IMR-90 (cell line): ENCODE data around the gene H6PD. TPM values are rescaled to one million over a fixed set of nuclear protein-coding genes. Genes with fewer than 3 reads are reported as not detected.

Source experiments
- MAFK ChIP-seq: IDR thresholded peaks from 2 replicates; pipeline ENCODE4 v1.6.1; 2012; ENCODE audit warnings: low read depth, low read length, improper control_type of control experiment
- MAZ ChIP-seq: IDR thresholded peaks from 2 replicates; pipeline ENCODE4 v1.6.1; 2012; ENCODE audit warnings: low read depth, mild to moderate bottlenecking, low read length, improper control_type of control experiment, moderate library complexity, borderline replicate concordance
- SMC3 ChIP-seq: fragments of 150-350 bp; IDR thresholded peaks from 2 replicates; pipeline ENCODE4 v1.6.1; 2016; ENCODE audit warnings: low read depth, mild to moderate bottlenecking, antibody characterized with exemption, low read length, moderate library complexity
- polyA plus RNA-seq, 3 experiments: library from polyadenylated mRNA; depleted of rRNA; stranded (reverse); fragments of >200 nt; gene quantifications; 2 replicates each; pipeline ENCODE4 v1.2.3, GENCODE V29; 2012; ENCODE audit warnings: low replicate concordance in 1 of 3
- total RNA-seq: library from RNA; depleted of rRNA; stranded (reverse); fragments of >200 nt; gene quantifications from 2 replicates; pipeline ENCODE4 v1.2.3, GENCODE V29; 2012

The H6PD gene
- total and polyA plus RNA-seq, 2 of the 4 experiments (the other 2 are of a cell fraction) = 9.3 to 22.1 TPM

DNA sequence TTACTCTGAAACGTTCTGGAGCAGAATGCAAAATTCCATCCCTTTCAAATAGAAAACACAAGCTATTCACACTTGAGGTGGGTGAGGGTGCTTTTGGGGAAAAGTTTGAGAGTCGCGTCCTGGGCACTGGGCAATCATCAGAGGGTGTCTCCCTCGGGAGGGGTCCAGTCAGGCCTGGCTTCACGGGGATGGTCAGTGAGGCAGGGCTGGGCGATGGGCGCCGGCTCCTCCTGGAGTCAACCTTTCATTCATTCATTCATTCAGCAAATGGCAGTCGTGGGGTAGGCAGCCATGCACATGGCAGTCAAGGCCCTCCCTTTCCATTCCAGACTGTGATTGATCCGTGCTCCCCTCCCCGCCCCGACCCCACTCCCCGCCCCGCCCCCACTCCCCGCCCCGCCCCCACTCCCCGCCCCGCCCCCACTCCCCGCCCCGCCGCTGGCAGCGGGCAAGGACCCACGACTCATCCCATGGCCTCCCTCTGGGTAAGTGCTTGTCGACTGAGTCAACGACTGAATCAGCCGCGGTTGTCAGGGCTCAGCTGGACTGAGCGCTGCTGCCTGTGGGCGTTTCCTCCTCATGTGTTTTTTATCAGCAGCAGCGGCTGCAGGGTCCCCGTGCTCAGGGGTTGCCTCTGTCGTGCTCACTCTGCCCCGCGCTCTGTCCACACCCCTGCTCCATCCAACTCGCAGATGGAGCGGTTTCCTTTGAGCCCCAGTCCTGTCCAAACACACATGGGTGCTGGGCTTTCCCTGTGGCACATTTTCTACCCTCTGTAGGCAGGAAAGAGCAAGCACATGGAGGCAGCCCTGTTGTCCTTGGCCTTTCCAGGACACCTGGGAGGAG lies 45.7 kb downstream of the H6PD start (continued):
- TF ChIP-seq SMC3 = no peak
- peak; percentile 2; the same call in 1 of the 2 replicates for TF ChIP-seq MAFK
- peak; percentile 56; the same call in 1 of the 2 replicates for TF ChIP-seq MAZ
